OCI-LY1 (cell line): Measurements from ENCODE around the gene PRKACB.

Source experiments
- CTCF ChIP-seq: fragments of 200-600 bp; sonication (generic), shearing (Covaris generic); IDR thresholded peaks from 2 replicates; pipeline ENCODE4 v1.5.1; 2017; ENCODE audit warnings: mild to moderate bottlenecking, antibody characterized with exemption, low read length, moderate library complexity, mixed read lengths
- EZH2 ChIP-seq: fragments of 200-600 bp; sonication (generic), shearing (Covaris generic); IDR thresholded peaks from 2 replicates; pipeline ENCODE4 v1.8.0; 2017; ENCODE audit warnings: borderline replicate concordance, mixed run types, mild to moderate bottlenecking, antibody characterized with exemption, low read length, moderate library complexity, mixed read lengths

GRCh38 chr1:84141182-84142003 lies 2.7 kb upstream of the PRKACB start:
- TF ChIP-seq EZH2 (no peak), CTCF (peak; percentile 62)
